ENCODE data around the gene ZCWPW2.

The ZCWPW2 gene

DNA sequence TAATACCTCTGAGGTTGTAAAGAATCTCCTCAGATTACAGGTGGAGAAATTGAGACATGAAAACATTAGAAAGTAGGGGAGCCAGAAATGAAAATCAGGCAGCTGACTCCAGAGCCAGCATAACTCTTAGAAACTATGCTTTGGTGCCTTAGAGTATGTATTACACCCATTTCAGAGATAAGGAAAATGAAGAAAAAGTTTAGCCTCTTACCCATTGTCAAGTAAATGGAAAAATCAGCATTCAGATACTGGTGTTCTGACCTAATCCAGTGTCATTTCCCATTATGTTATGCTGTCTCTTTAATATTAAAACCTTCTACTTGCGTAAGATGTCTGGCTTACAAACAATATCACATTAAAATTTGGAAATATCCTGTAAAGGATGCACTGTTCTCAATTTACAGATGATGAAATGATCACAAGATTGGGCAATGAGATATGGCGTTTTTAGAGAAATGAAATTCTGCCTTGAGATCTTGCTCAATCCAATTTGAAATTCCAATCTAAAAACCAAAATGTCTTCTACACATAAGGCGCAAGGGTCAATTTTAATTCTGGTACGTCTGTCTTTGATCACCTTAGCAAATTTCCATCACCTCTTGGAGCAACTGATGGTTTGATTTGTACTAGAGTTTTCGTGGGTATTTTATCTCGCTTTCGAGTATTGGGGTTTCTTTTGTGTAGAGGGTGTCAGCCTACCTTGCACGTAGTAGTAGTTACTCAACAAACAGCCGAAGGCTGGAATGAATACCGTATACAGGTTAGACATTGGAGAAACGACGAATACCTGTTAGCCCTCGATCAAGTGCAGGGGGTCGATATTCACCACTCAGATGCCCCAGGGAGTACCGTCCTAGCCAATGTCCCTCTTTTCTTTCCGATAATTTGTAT lies 902 bp upstream of the ZCWPW2 start:
- DNase-seq, result peak; percentile 33
- in situ Hi-C loops (cut with MboI; ENCODE audit: low pct_unique_long_range_greater_than_20kb, low sequenced_read_pairs), result no loop called here

- in situ Hi-C loops (cut with MboI; ENCODE audit: low pct_unique_long_range_greater_than_20kb, low sequenced_read_pairs), result no loop called here
- DNase-seq, result peak; percentile 89
These were observed 274 bp upstream of the ZCWPW2 start for GRCh38 chr3:28348265-28348628.

DNA sequence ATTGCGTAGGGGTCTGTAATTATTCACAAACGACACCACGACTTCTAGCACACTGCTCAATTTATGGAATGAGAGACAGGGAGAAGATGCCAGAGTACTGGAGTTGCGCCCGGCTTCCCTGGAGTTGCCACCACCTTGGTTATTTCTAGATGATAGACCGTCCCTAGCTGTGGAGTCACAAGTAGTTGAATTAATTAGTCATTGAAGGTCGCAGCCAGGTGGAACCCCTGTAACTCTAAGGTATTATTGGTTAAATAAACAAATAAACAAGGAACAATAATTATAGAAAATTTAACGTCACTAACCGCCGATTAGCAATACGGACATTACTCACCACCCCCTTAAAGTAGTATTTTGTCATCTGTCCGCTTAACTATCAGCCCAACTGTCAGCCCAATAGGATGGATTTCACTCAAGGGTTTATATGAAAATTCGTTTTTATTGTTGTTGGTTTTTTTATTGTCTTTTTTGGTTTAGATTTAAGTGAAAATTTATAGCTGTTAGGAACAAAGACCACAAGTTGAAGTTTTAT lies 1.0 kb downstream of the ZCWPW2 start:
- no peak for DNase-seq
- in situ Hi-C loops (cut with MboI; ENCODE audit: low pct_unique_long_range_greater_than_20kb, low sequenced_read_pairs), result no loop called here

DNA sequence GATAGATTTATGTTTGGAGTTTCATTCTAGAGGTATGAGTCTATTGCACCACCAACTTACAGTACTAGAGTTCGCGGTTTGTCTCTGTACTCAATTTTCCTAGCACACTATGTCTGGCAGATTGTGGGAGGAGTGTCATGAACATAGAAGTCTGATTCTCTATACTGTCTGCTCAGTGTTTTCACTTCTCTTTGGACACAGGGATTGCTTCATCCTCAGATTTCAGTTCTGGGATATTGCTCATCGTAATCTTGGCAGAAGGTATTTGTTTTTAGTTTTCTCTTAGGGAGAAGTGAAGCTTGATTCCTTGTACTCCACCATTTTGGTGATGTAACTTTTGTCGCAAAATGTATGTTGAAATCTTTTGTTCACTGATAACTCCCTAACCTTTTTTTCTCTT lies 27.9 kb downstream of the ZCWPW2 start:
- in situ Hi-C loops (cut with MboI; ENCODE audit: low pct_unique_long_range_greater_than_20kb, low sequenced_read_pairs), result no loop called here
- DNase-seq, result no peak

GRCh38 chr3:28386049-28386448 lies 37.5 kb downstream of the ZCWPW2 start:
- in situ Hi-C loops (cut with MboI; ENCODE audit: low pct_unique_long_range_greater_than_20kb, low sequenced_read_pairs), result no loop called here

DNA sequence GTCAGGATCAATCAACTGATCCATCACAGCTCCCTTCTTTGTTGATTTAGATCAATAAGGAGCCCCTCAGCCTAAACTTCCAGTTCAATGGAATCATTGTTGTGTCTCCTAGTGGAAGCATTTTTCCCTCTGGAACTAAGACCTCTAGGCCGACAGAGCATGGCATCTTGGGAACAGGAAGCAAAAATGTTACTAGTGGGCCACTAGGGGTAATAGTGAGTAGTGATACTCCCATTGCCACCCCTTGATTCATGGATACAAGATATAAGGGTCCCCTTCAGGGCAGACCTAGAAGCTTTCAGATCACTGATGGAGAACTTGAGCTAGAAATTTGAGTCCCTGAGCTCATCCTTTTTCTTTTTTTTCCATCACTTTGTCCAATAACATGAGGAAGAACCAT lies 40.5 kb downstream of the ZCWPW2 start:
- in situ Hi-C loops (cut with MboI; ENCODE audit: low pct_unique_long_range_greater_than_20kb, low sequenced_read_pairs), result no loop called here

More at GRCh38 chr3:28386049-28386448, 37.5 kb downstream of the ZCWPW2 start:
- DNase-seq, result peak; percentile 37

GRCh38 chr3:28399206-28399605 lies 50.7 kb downstream of the ZCWPW2 start:
- in situ Hi-C loops (cut with MboI; ENCODE audit: low pct_unique_long_range_greater_than_20kb, low sequenced_read_pairs), result no loop called here

More for the DNA sequence above, 40.5 kb downstream of the ZCWPW2 start:
- no peak for DNase-seq

DNA sequence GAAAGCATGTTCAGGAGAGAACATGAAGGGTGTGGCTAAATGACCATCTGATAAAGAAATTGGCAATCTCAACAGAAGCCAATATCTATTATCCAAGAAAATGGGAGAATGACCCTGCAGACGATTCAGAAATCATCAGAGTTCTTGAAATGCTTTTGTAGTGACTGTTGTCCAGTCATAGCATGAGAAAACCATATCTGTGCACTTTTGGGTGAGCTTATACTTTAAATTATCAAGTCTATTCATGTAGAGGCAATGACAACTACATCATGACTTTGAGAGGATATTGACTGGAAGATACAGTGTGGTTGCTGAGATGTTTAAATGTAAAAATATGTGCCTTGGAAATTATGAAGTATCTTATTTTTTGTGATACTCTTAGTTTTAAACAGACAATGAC lies 57.7 kb downstream of the ZCWPW2 start:
- in situ Hi-C loops (cut with MboI; ENCODE audit: low pct_unique_long_range_greater_than_20kb, low sequenced_read_pairs), result no loop called here
- no peak for DNase-seq

More at GRCh38 chr3:28399206-28399605, 50.7 kb downstream of the ZCWPW2 start:
- DNase-seq, result no peak

DNA sequence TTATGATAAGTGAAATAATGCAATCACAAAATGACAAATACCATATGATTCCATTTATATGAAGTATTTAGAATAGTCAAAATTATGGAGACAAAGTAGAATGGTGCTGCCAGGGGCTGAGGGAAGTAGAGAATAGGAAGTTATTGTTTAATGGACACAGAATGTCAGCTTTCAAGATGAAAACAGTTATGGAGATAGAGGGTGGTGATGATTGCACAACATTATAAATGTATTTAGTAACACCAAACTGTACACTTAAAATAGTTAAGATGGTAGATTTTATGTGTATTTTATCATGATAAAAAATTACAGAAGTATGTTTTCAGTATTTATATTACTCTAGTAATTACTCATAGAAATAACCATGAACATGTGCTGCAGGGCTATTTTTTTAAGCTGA lies 100.9 kb downstream of the ZCWPW2 start:
- no peak for DNase-seq
- in situ Hi-C loops (cut with MboI; ENCODE audit: low pct_unique_long_range_greater_than_20kb, low sequenced_read_pairs), result no loop called here

GRCh38 chr3:28462866-28463265 lies 114.3 kb downstream of the ZCWPW2 start:
- DNase-seq, result no peak
- in situ Hi-C loops (cut with MboI; ENCODE audit: low pct_unique_long_range_greater_than_20kb, low sequenced_read_pairs), result no loop called here

- no peak for DNase-seq
- in situ Hi-C loops (cut with MboI; ENCODE audit: low pct_unique_long_range_greater_than_20kb, low sequenced_read_pairs), result no loop called here
These were observed 118.9 kb downstream of the ZCWPW2 start for GRCh38 chr3:28467414-28467813.

DNA sequence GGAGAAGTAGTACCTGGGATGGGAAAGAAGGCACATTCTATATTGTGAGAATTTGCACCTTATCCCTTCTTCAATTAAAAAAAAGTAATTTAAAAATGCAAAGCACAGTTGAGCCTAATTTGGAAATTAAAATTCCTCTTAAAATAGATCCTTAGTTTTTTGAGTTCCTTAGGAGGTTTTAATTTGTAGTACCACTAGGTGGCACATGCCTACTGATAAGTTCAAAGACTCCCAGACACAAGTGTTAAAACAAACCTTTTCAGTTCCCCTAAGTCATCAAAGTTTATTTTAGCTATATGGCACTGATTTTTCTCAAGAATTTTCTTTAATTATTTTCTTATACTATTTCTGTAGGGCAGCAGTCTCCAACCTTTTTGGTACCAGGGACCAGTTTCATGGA lies 127.7 kb downstream of the ZCWPW2 start:
- in situ Hi-C loops (cut with MboI; ENCODE audit: low pct_unique_long_range_greater_than_20kb, low sequenced_read_pairs), result no loop called here
- peak; percentile 30 for DNase-seq

DNA sequence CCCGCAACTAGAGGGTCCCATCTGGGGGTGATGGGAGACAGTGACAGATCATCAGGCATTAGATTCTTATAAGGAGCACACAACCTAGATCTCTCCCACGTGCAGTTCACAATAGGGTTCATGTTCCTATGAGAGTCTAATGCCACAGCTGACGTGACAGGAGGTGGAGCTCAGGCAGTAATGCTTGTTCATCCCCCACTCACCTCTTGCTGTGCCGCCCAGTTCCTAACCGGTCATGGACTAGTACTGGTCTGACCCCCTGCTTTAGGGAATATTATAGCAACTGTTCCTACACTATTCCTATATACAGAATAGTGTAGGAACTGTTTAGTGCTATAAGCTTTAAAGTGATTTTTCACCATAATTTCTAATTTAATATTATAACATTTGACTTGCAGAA lies 128.2 kb downstream of the ZCWPW2 start:
- in situ Hi-C loops (cut with MboI; ENCODE audit: low pct_unique_long_range_greater_than_20kb, low sequenced_read_pairs), result no loop called here
- no peak for DNase-seq

- in situ Hi-C loops (cut with MboI; ENCODE audit: low pct_unique_long_range_greater_than_20kb, low sequenced_read_pairs), result no loop called here
- DNase-seq, result no peak
These were observed 136.6 kb downstream of the ZCWPW2 start for GRCh38 chr3:28485164-28485563.

GRCh38 chr3:28495301-28495700 lies 146.8 kb downstream of the ZCWPW2 start:
- DNase-seq, result no peak
- in situ Hi-C loops (cut with MboI; ENCODE audit: low pct_unique_long_range_greater_than_20kb, low sequenced_read_pairs), result no loop called here

DNA sequence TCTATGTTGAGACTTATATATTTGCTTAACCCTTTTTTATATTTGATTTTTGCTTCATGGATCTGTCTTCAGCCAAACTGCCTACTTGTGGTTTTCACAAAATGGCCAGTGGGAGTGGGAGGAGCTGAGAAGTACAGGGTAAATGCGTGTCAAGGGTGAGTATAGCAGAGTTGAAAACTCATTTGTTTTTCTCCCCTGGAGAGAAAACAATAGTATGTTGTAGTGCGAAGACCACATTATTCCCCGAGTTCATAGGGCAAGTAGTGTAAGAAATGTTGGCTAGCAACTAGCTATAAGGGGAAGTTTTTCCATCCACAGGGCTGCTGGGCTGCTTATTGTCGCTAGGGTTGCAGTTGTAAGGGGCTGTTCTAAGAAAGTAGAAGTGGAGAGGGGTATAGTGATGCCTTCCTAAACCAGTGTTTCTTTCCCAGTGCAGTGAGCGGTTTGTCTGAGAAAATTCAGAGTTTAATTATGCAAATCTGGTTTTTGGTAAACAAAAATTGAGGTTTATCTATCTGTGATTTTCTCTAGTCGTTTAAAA lies 153.9 kb downstream of the ZCWPW2 start:
- in situ Hi-C loops (cut with MboI; ENCODE audit: low pct_unique_long_range_greater_than_20kb, low sequenced_read_pairs), result no loop called here
- no peak for DNase-seq

DNA sequence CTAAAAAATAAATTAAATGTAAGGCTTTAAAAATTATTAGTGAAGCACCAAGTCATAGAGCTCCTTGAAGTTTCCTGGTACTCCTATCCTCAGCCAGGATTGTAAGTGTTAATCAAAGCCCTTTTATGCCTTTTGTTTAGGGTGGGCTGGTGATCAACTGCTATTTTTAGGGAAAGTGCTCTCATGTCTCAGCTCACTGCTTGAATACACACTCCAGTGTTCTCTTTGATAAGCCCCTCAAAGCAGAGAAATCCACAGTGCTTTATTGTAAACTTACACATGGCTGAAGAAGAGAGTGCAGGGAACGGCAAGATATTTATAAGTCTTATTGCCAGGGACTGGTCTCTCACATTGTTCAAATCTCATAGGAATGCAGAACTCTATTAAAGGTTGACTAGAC lies 156.5 kb downstream of the ZCWPW2 start:
- DNase-seq, result no peak
- in situ Hi-C loops (cut with MboI; ENCODE audit: low pct_unique_long_range_greater_than_20kb, low sequenced_read_pairs), result no loop called here

GRCh38 chr3:28521663-28522062 lies 173.1 kb downstream of the ZCWPW2 start:
- no peak for DNase-seq
- in situ Hi-C loops (cut with MboI; ENCODE audit: low pct_unique_long_range_greater_than_20kb, low sequenced_read_pairs), result no loop called here

- in situ Hi-C loops (cut with MboI; ENCODE audit: low pct_unique_long_range_greater_than_20kb, low sequenced_read_pairs), result no loop called here
- no peak for DNase-seq
These were observed 193.8 kb downstream of the ZCWPW2 start for GRCh38 chr3:28542351-28542750.

DNA sequence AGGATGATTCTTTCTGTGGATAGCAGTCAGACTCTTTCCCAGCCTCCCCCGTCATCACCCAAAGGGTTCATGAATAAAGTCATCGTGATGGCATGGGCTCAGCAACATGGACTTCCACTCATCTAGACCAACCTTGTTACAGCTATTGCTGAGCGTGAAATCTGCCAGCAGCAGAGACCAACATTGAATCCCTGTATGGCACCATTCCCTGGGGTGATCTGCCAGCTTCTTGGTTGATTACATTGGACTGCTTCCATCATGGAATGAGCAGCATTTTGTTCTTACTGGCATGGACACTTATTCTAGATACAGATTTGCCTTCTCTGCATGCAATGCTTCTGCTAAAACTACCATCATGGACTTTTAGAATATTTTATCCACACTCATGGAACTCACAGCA lies 195.7 kb downstream of the ZCWPW2 start:
- in situ Hi-C loops (cut with MboI; ENCODE audit: low pct_unique_long_range_greater_than_20kb, low sequenced_read_pairs), result no loop called here
- no peak for DNase-seq

- no peak for DNase-seq
- in situ Hi-C loops (cut with MboI; ENCODE audit: low pct_unique_long_range_greater_than_20kb, low sequenced_read_pairs), result no loop called here
These were observed 196.3 kb downstream of the ZCWPW2 start for GRCh38 chr3:28544831-28545230.

All from KBM-7 (cell line).